H9 (cell line): ENCODE data around the gene EPHA3. TPM values are rescaled to one million over a fixed set of nuclear protein-coding genes. Genes with fewer than 3 reads are reported as not detected.

Source experiments
- DNase-seq: peaks from one replicate; pipeline ENCODE4 v3.0.0-alpha.2; 2017
- H2AFZ ChIP-seq: one replicate; pipeline ENCODE4 v1.6.1; 2013; ENCODE audit warnings: mild to moderate bottlenecking, low read length, control low read depth, moderate library complexity
- H2AK5ac ChIP-seq: 2 replicates; pipeline ENCODE4 v1.6.1; 2013; ENCODE audit warnings: low read length, control low read depth, mixed read lengths; ENCODE audit not compliant: insufficient read length
- H2BK120ac ChIP-seq: one replicate; pipeline ENCODE4 v1.6.1; 2013; ENCODE audit warnings: low read depth, mild to moderate bottlenecking, low read length, control low read depth, inconsistent platforms; ENCODE audit not compliant: poor library complexity, severe bottlenecking
- H2BK12ac ChIP-seq: 2 replicates; pipeline ENCODE4 v1.6.1; 2013; ENCODE audit warnings: low read length, control low read depth, mixed read lengths, low read depth; ENCODE audit not compliant: insufficient read length
- H2BK15ac ChIP-seq: 2 replicates; pipeline ENCODE4 v1.6.1; 2013; ENCODE audit warnings: low read depth, low read length, control low read depth
- H2BK20ac ChIP-seq: one replicate; pipeline ENCODE4 v1.6.1; 2013; ENCODE audit warnings: low read depth, mild to moderate bottlenecking, low read length, control low read depth, inconsistent platforms; ENCODE audit not compliant: poor library complexity, severe bottlenecking
- H2BK5ac ChIP-seq: 2 replicates; pipeline ENCODE4 v1.6.1; 2013; ENCODE audit warnings: low read length, control low read depth, mixed read lengths; ENCODE audit not compliant: insufficient read length
- H3K14ac ChIP-seq: 2 replicates; pipeline ENCODE4 v1.6.1; 2013; ENCODE audit warnings: low read length, control low read depth; ENCODE audit not compliant: insufficient read depth
- H3K18ac ChIP-seq: 2 replicates; pipeline ENCODE4 v1.6.1; 2013; ENCODE audit warnings: low read depth, mild to moderate bottlenecking, mixed read lengths, low read length, control low read depth; ENCODE audit not compliant: insufficient read length
- H3K23ac ChIP-seq: 2 replicates; pipeline ENCODE4 v1.6.1; 2013; ENCODE audit warnings: low read length, control low read depth, mixed read lengths, low read depth; ENCODE audit not compliant: insufficient read length
- H3K23me2 ChIP-seq: 2 replicates; pipeline ENCODE4 v1.6.1; 2013; ENCODE audit warnings: low read depth, mild to moderate bottlenecking, mixed read lengths, low read length, control low read depth; ENCODE audit not compliant: insufficient read length, poor library complexity, severe bottlenecking
- H3K27ac ChIP-seq: 2 replicates; pipeline ENCODE4 v1.5.1; 2013; ENCODE audit warnings: low read length, control low read depth, mixed read lengths, low read depth; ENCODE audit not compliant: insufficient read length
- H3K27me3 ChIP-seq: 2 replicates; pipeline ENCODE4 v1.6.1; 2013; ENCODE audit warnings: low read length, control low read depth, inconsistent platforms; ENCODE audit not compliant: insufficient read depth
- H3K4ac ChIP-seq: 2 replicates; pipeline ENCODE4 v1.6.1; 2013; ENCODE audit warnings: low read depth, mild to moderate bottlenecking, control low read depth, inconsistent platforms, low read length, moderate library complexity
- H3K4me1 ChIP-seq: 2 replicates; pipeline ENCODE4 v1.6.1; 2013; ENCODE audit warnings: low read length, control low read depth, inconsistent platforms; ENCODE audit not compliant: insufficient read depth
- H3K4me2 ChIP-seq: 2 replicates; pipeline ENCODE4 v1.6.1; 2013; ENCODE audit warnings: low read length, control low read depth, mixed read lengths; ENCODE audit not compliant: insufficient read length, insufficient read depth
- H3K56ac ChIP-seq: 2 replicates; pipeline ENCODE4 v1.6.1; 2013; ENCODE audit warnings: low read depth, mild to moderate bottlenecking, mixed read lengths, low read length, control low read depth; ENCODE audit not compliant: insufficient read length
- H3K79me1 ChIP-seq: 2 replicates; pipeline ENCODE4 v1.6.1; 2013; ENCODE audit warnings: low read depth, mild to moderate bottlenecking, moderate library complexity, low read length, control low read depth, inconsistent platforms; ENCODE audit not compliant: insufficient read depth, poor library complexity, severe bottlenecking
- H3K79me2 ChIP-seq: 2 replicates; pipeline ENCODE4 v1.6.1; 2013; ENCODE audit warnings: low read length, control low read depth, inconsistent platforms; ENCODE audit not compliant: insufficient read depth
- H3K9ac ChIP-seq: 2 replicates; pipeline ENCODE4 v1.6.1; 2013; ENCODE audit warnings: low read length, control low read depth, mixed read lengths; ENCODE audit not compliant: insufficient read length; ENCODE audit errors: extremely low read depth
- H3K9me3 ChIP-seq: one replicate; pipeline ENCODE4 v1.6.1; 2013; ENCODE audit warnings: low read depth, low read length, inconsistent platforms; ENCODE audit not compliant: control insufficient read depth
- H3T11ph ChIP-seq: one replicate; pipeline ENCODE4 v1.6.1; 2013; ENCODE audit warnings: mild to moderate bottlenecking, low read length, control low read depth, inconsistent platforms
- H4K20me1 ChIP-seq: one replicate; pipeline ENCODE4 v1.6.1; 2013; ENCODE audit not compliant: control insufficient read depth, insufficient read length, insufficient read depth
- H4K5ac ChIP-seq: 2 replicates; pipeline ENCODE4 v1.6.1; 2013; ENCODE audit warnings: low read depth, mild to moderate bottlenecking, mixed read lengths, low read length, control low read depth; ENCODE audit not compliant: insufficient read length
- H4K8ac ChIP-seq: replicated peaks from 2 replicates; pipeline ENCODE4 v1.6.1; 2013; ENCODE audit warnings: low read length, control low read depth, mixed read lengths, low read depth; ENCODE audit not compliant: insufficient read length
- H4K91ac ChIP-seq: 2 replicates; pipeline ENCODE4 v1.6.1; 2013; ENCODE audit warnings: low read depth, mild to moderate bottlenecking, moderate library complexity, mixed read lengths, low read length, control low read depth; ENCODE audit not compliant: insufficient read length
- H3K27ac Mint-ChIP-seq, 3 experiments: 2 replicates in 2 of 3; 3 replicates in 1 of 3; pipeline ENCODE4 v1.8.0; 2020 to 2021; ENCODE audit warnings: mixed read lengths in 3 of 3, mild to moderate bottlenecking in 1 of 3, moderate library complexity in 1 of 3
- H3K27me3 Mint-ChIP-seq: 2 replicates; pipeline ENCODE4 v1.8.0; 2021; ENCODE audit warnings: low read depth, mild to moderate bottlenecking, moderate library complexity, mixed read lengths
- H3K36me3 Mint-ChIP-seq, 3 experiments: 2 replicates in 2 of 3; 3 replicates in 1 of 3; pipeline ENCODE4 v1.8.0; 2020 to 2021; ENCODE audit warnings: low read depth in 3 of 3, mixed read lengths in 3 of 3; ENCODE audit not compliant: insufficient read depth in 1 of 3
- H3K4me1 Mint-ChIP-seq, 2 experiments: 2 replicates each; pipeline ENCODE4 v1.8.0; 2020; ENCODE audit warnings: mixed read lengths in 2 of 2
- H3K4me3 Mint-ChIP-seq, 2 experiments: 2 replicates in 1 of 2; 3 replicates in 1 of 2; pipeline ENCODE4 v1.8.0; 2020 to 2021; ENCODE audit warnings: mild to moderate bottlenecking in 2 of 2, mixed read lengths in 2 of 2, moderate library complexity in 1 of 2
- H3K9me3 Mint-ChIP-seq, 2 experiments: 2 replicates in 1 of 2; 3 replicates in 1 of 2; pipeline ENCODE4 v1.8.0; 2020; ENCODE audit warnings: mild to moderate bottlenecking in 2 of 2, mixed read lengths in 2 of 2, moderate library complexity in 1 of 2
- WGBS: extraction: QIAGEN DNeasy Blood & Tissue Kit; methylation state at CpG from one replicate; pipeline ENCODE4 v1.1.7; 2013; ENCODE audit warnings: missing lambda C conversion rate, low lambda C conversion rate, mixed read lengths; ENCODE audit not compliant: insufficient read length; ENCODE audit errors: extremely low coverage; 5-methylcytosine and 5-hydroxymethylcytosine counted together
- total RNA-seq: library from RNA; stranded (reverse); gene quantifications from 2 replicates; pipeline ENCODE4 v1.2.1, GENCODE V29; 2021
- TF ChIP-seq, protein P1 (sequence below): fragments of 200-600 bp; sonication (generic); conservative IDR thresholded peaks from 3 replicates; pipeline ENCODE4 v1.8.0; 2021; ENCODE audit warnings: antibody characterized with exemption, mild to moderate bottlenecking

Gene EPHA3
- total RNA-seq, 1 experiment from 2014 or later = 0.66 TPM

DNA sequence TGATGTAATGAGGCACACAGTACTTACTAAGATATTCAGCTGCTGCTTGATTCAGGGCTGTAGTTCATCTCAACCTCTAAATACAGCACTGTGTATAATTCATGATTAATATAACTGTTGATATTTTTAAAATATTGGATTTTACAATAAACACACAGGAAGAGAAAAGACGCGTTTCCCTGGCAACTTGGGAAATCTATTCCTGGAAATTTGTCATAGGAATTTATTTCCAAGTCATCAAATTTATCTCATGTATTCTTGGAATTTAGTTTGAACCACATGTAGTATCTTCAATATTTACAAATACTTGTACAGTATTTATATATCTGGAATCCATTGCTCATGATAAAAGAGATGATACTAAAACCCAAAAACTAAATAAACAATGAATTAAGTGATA lies 30.6 kb downstream of the EPHA3 start:
- Histone ChIP-seq H3K27ac (no peak overlapping the region), H2AK5ac (no peak overlapping the region), H3K23ac (no peak overlapping the region), H3K4me2 (no peak overlapping the region), H3K14ac (no peak overlapping the region), H4K91ac (no peak overlapping the region), H3K4me1 (no peaks in the 10 kb centered on the region), H2BK20ac (no peak overlapping the region), H3K9me3 (no peaks in the 10 kb centered on the region), H3K27me3 (no peaks in the 10 kb centered on the region), H3K79me1 (no peaks in the 10 kb centered on the region), H2BK5ac (no peak overlapping the region), H3T11ph (no peak overlapping the region), H2BK12ac (no peak overlapping the region), H4K8ac (no peak overlapping the region), H3K4ac (no peak overlapping the region), H3K18ac (no peak overlapping the region), H3K23me2 (no peaks in the 10 kb centered on the region), H2BK15ac (no peak overlapping the region), H3K79me2 (no peaks in the 10 kb centered on the region), H2AFZ (no peak overlapping the region), H4K20me1 (no peaks in the 10 kb centered on the region), H4K5ac (no peak overlapping the region), H3K56ac (no peak overlapping the region), H2BK120ac (no peak overlapping the region), H3K9ac (no peak overlapping the region)
- WGBS = no CpG with 5 or more reads among the region's 2 CpGs
- Mint-ChIP-seq H3K27me3 (no peaks in the 10 kb centered on the region), H3K36me3 (peaks cover 0 to 5% (median 4%) of the 10 kb centered on the region in 3 experiments; a peak in 4 of 7 replicates), H3K27ac (no peak overlapping the region), H3K4me1 (peaks cover under 1 to 4% of the 10 kb centered on the region in 2 experiments; a peak in 2 of 4 replicates), H3K9me3 (peaks cover 3 to 4% of the 10 kb centered on the region in 2 experiments; a peak in 4 of 5 replicates), H3K4me3 (no peak overlapping the region)
- DNase-seq = no peak
- TF ChIP-seq, protein P1, sequence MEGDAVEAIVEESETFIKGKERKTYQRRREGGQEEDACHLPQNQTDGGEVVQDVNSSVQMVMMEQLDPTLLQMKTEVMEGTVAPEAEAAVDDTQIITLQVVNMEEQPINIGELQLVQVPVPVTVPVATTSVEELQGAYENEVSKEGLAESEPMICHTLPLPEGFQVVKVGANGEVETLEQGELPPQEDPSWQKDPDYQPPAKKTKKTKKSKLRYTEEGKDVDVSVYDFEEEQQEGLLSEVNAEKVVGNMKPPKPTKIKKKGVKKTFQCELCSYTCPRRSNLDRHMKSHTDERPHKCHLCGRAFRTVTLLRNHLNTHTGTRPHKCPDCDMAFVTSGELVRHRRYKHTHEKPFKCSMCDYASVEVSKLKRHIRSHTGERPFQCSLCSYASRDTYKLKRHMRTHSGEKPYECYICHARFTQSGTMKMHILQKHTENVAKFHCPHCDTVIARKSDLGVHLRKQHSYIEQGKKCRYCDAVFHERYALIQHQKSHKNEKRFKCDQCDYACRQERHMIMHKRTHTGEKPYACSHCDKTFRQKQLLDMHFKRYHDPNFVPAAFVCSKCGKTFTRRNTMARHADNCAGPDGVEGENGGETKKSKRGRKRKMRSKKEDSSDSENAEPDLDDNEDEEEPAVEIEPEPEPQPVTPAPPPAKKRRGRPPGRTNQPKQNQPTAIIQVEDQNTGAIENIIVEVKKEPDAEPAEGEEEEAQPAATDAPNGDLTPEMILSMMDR = no peak
